Measurements from ENCODE around the gene NHLRC2.

DNA sequence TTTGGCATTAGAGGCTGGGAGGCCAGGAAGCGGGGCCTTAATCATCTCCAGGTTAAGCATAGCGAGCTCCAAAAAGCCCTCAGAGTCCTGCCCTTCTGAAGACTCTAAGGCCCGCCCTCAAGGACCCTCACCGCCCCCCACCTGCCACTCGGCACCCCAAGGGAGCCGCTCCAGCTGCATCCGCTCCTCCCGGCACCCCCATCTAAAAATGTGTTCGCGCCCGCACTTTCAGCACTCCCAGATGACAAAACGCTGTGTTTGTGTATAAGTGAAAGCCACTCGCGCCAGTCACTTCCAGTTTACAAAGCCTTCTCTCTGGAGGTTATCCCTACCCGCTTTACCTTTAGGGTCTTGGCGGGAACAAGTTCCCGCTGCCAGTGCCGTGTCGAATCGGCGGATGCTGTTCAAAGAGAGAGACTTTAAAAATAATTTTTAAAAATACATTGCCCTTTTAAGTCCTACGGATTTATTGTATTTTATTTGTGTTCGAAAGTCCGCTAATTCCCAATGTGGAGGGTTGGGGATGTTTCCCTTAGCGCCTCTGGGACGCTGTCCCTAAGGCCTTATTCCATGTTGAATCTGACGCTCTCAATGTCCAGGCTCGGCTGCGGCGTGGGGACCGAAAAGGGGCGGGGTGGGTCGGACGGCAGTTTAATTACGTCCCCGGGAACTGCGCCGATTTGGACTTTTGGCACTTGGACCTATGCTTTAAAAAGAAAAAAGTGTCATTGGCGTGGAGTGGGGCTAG lies at the start of gene NHLRC2, which contains the start of gene DCLRE1A:
- TF ChIP-seq POLR2AphosphoS5 (IDR thresholded peaks at IDR 0.05; ENCODE audit: low read depth) (peak; percentile 50; the same call in 1 of the 2 replicates), EZH2phosphoT487 (IDR thresholded peaks at IDR 0.05; ENCODE audit: unreplicated experiment) (no peak), NANOG (IDR thresholded peaks at IDR 0.05; ENCODE audit: borderline replicate concordance) (no peak), EZH2 (IDR thresholded peaks at IDR 0.05; ENCODE audit: low read depth, unreplicated experiment) (no peak)
- TF ChIP-seq, protein P1, sequence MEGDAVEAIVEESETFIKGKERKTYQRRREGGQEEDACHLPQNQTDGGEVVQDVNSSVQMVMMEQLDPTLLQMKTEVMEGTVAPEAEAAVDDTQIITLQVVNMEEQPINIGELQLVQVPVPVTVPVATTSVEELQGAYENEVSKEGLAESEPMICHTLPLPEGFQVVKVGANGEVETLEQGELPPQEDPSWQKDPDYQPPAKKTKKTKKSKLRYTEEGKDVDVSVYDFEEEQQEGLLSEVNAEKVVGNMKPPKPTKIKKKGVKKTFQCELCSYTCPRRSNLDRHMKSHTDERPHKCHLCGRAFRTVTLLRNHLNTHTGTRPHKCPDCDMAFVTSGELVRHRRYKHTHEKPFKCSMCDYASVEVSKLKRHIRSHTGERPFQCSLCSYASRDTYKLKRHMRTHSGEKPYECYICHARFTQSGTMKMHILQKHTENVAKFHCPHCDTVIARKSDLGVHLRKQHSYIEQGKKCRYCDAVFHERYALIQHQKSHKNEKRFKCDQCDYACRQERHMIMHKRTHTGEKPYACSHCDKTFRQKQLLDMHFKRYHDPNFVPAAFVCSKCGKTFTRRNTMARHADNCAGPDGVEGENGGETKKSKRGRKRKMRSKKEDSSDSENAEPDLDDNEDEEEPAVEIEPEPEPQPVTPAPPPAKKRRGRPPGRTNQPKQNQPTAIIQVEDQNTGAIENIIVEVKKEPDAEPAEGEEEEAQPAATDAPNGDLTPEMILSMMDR (conservative IDR thresholded peaks at IDR 0.05; ENCODE audit: low read depth in 2 of 2): no peak
- TF ChIP-seq, protein P2, sequence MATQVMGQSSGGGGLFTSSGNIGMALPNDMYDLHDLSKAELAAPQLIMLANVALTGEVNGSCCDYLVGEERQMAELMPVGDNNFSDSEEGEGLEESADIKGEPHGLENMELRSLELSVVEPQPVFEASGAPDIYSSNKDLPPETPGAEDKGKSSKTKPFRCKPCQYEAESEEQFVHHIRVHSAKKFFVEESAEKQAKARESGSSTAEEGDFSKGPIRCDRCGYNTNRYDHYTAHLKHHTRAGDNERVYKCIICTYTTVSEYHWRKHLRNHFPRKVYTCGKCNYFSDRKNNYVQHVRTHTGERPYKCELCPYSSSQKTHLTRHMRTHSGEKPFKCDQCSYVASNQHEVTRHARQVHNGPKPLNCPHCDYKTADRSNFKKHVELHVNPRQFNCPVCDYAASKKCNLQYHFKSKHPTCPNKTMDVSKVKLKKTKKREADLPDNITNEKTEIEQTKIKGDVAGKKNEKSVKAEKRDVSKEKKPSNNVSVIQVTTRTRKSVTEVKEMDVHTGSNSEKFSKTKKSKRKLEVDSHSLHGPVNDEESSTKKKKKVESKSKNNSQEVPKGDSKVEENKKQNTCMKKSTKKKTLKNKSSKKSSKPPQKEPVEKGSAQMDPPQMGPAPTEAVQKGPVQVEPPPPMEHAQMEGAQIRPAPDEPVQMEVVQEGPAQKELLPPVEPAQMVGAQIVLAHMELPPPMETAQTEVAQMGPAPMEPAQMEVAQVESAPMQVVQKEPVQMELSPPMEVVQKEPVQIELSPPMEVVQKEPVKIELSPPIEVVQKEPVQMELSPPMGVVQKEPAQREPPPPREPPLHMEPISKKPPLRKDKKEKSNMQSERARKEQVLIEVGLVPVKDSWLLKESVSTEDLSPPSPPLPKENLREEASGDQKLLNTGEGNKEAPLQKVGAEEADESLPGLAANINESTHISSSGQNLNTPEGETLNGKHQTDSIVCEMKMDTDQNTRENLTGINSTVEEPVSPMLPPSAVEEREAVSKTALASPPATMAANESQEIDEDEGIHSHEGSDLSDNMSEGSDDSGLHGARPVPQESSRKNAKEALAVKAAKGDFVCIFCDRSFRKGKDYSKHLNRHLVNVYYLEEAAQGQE (IDR thresholded peaks at IDR 0.05; ENCODE audit: unreplicated experiment): no peak

Measured in GM23338 (cell line).